Liver (tissue), 9 donors: ENCODE measurements around the gene PPT1. TPM values are rescaled to one million over a fixed set of nuclear protein-coding genes. Genes with fewer than 3 reads are reported as not detected.

Experiments
- DNase-seq: peaks from one replicate; pipeline ENCODE4 v3.0.0-alpha.2; 2017; ENCODE audit warnings: low spot score
- H3K27ac ChIP-seq, 2 donors: one replicate each; pipeline ENCODE4 v1.7.0; 2013; ENCODE audit warnings: inconsistent platforms in 2 of 2, low read length in 2 of 2, control low read depth in 1 of 2, low read depth in 1 of 2, mild to moderate bottlenecking in 1 of 2
- H3K27me3 ChIP-seq, 4 donors: one replicate each; pipeline versions ENCODE4 v1.6.1 to v1.7.0; 2013; ENCODE audit warnings: low read length in 3 of 4, inconsistent platforms in 1 of 4, mild to moderate bottlenecking in 1 of 4, moderate library complexity in 1 of 4; ENCODE audit not compliant: control insufficient read depth in 4 of 4, insufficient read depth in 4 of 4
- H3K36me3 ChIP-seq, 4 donors: one replicate each; pipeline versions ENCODE4 v1.6.1 to v1.7.0; 2013; ENCODE audit warnings: low read length in 3 of 4, mild to moderate bottlenecking in 3 of 4, low read depth in 1 of 4, moderate library complexity in 1 of 4; ENCODE audit not compliant: control insufficient read depth in 4 of 4, insufficient read depth in 3 of 4
- H3K4me1 ChIP-seq, 4 donors: one replicate each; pipeline versions ENCODE4 v1.6.1 to v1.7.0; 2013; ENCODE audit warnings: low read length in 3 of 4, mild to moderate bottlenecking in 3 of 4, moderate library complexity in 1 of 4; ENCODE audit not compliant: control insufficient read depth in 4 of 4, insufficient read depth in 4 of 4
- H3K4me3 ChIP-seq, 3 donors: one replicate each; pipeline versions ENCODE4 v1.6.1 to v1.7.0; 2013; ENCODE audit warnings: low read length in 3 of 3, control low read depth in 1 of 3, low read depth in 1 of 3, mild to moderate bottlenecking in 1 of 3
- H3K9ac ChIP-seq, 2 donors: one replicate each; pipeline ENCODE4 v1.7.0; 2013; ENCODE audit warnings: low read length in 2 of 2, mild to moderate bottlenecking in 2 of 2, moderate library complexity in 2 of 2, control low read depth in 1 of 2, low read depth in 1 of 2
- H3K9me3 ChIP-seq, 4 donors: one replicate each; pipeline versions ENCODE4 v1.6.1 to v1.7.0; 2013; ENCODE audit warnings: low read length in 3 of 4; ENCODE audit not compliant: control insufficient read depth in 4 of 4
- GABPA ChIP-seq, 2 donors: IDR thresholded peaks in 1 of 2; conservative IDR thresholded peaks in 1 of 2; 2 replicates each; pipeline ENCODE4 v1.6.1; 2016; ENCODE audit warnings: antibody characterized with exemption in 2 of 2, mild to moderate bottlenecking in 1 of 2, moderate library complexity in 1 of 2
- WGBS: extraction: QIAGEN DNeasy Blood & Tissue Kit; methylation state at CpG from one replicate; pipeline ENCODE4 v1.1.7; 2013; 5-methylcytosine and 5-hydroxymethylcytosine counted together
- polyA plus RNA-seq, 2 donors: library from polyadenylated mRNA; stranded (reverse) in 1 of 2; unstranded in 1 of 2; fragments of 200-250 nt in 1 of 2; fragments of >200 nt in 1 of 2; fragmentation: Nextera tagmentation in 1 of 2; extraction: Ambion mirVana in 1 of 2; gene quantifications; one replicate each; pipeline versions ENCODE4 v1.2.1 to v1.2.3, GENCODE V29; 2013 to 2015
- total RNA-seq, 2 donors: library from RNA; depleted of rRNA; stranded (reverse); fragments of >200 nt; gene quantifications; one replicate each; pipeline ENCODE4 v1.2.3, GENCODE V29; 2014
- donor health status: healthy.
- donor health status: healthy.
- donor health status: healthy.
- donor health status: healthy.
- donor health status: healthy.

PPT1 gene
- total and polyA plus RNA-seq, 4 donors = 15.4 to 46.8 (median 27.1) TPM

- no peak overlapping the region for H3K27ac ChIP-seq
- no peaks in the 10 kb centered on the region for H3K4me1 ChIP-seq
- H3K9ac ChIP-seq = no peak overlapping the region
- no peak for TF ChIP-seq GABPA (IDR thresholded peaks at IDR 0.05 in 1 of 2, conservative IDR thresholded peaks at IDR 0.05 in 1 of 2)
- H3K27me3 ChIP-seq = no peaks in the 10 kb centered on the region
- WGBS = 76% methylated on average over 4 of the region's 4 CpGs
- no peaks in the 10 kb centered on the region for H3K36me3 ChIP-seq
- peaks cover 7 to 19% (median 8%) of the 10 kb centered on the region in 4 donors for H3K9me3 ChIP-seq
- no peak for DNase-seq
- no peak overlapping the region for H3K4me3 ChIP-seq
These were observed 73.6 kb downstream of the PPT1 start for GRCh38 chr1:40023379-40023944.

Other genes with a start within 250 kb of the PPT1 start
- 10 to 100 TPM in 1 of 2 donors, 1 to 10 TPM in 1; 9.3 to 11.2 TPM for gene TRIT1, start 213.7 kb downstream of the PPT1 start, total RNA-seq
- 1 to 10 TPM; 4.5 to 5.0 TPM for gene TRIT1, start 213.7 kb downstream of the PPT1 start, polyA plus RNA-seq
- gene MYCL, start 195.3 kb downstream of the PPT1 start, total RNA-seq = 1 to 10 TPM; 1.8 to 6.6 TPM
- 1 to 10 TPM; 2.4 to 2.6 TPM for gene MYCL, start 195.3 kb downstream of the PPT1 start, polyA plus RNA-seq
- 100 to 1,000 TPM in 1 of 2 donors, under 1 TPM in 1; 0.37 to 294 TPM for gene MFSD2A, start 142.1 kb downstream of the PPT1 start, total RNA-seq
- gene MFSD2A, start 142.1 kb downstream of the PPT1 start, polyA plus RNA-seq = 100 to 1,000 TPM in 1 of 2 donors, 10 to 100 TPM in 1; 84.3 to 257 TPM
- 100 to 1,000 TPM in 1 of 2 donors, 10 to 100 TPM in 1; 75.5 to 105 TPM for gene CAP1, start 56.5 kb downstream of the PPT1 start, total RNA-seq
- gene CAP1, start 56.5 kb downstream of the PPT1 start, polyA plus RNA-seq = 10 to 100 TPM; 77.4 to 91.7 TPM
- gene RLF, start 64.1 kb upstream of the PPT1 start, total RNA-seq = 10 to 100 TPM; 10.2 to 13.4 TPM
- 1 to 10 TPM; 1.7 to 2.5 TPM for gene RLF, start 64.1 kb upstream of the PPT1 start, polyA plus RNA-seq
- gene TMCO2, start 150.7 kb upstream of the PPT1 start, total RNA-seq = not detected
- gene TMCO2, start 150.7 kb upstream of the PPT1 start, polyA plus RNA-seq = not detected
- 10 to 100 TPM; 24.4 to 40.1 TPM for gene ZMPSTE24, start 161.0 kb upstream of the PPT1 start, total RNA-seq
- 10 to 100 TPM; 17.3 to 20.8 TPM for gene ZMPSTE24, start 161.0 kb upstream of the PPT1 start, polyA plus RNA-seq
- under 1 TPM; 0.19 to 0.75 TPM for gene COL9A2, start 220.0 kb upstream of the PPT1 start, total RNA-seq
- under 1 TPM; 0.22 to 0.46 TPM for gene COL9A2, start 220.0 kb upstream of the PPT1 start, polyA plus RNA-seq